Measurements from ENCODE around the gene KIF11.

GRCh38 chr10:92655426-92655825 is 62.5 kb downstream of the KIF11 start:
- TF ChIP-seq, protein P1, sequence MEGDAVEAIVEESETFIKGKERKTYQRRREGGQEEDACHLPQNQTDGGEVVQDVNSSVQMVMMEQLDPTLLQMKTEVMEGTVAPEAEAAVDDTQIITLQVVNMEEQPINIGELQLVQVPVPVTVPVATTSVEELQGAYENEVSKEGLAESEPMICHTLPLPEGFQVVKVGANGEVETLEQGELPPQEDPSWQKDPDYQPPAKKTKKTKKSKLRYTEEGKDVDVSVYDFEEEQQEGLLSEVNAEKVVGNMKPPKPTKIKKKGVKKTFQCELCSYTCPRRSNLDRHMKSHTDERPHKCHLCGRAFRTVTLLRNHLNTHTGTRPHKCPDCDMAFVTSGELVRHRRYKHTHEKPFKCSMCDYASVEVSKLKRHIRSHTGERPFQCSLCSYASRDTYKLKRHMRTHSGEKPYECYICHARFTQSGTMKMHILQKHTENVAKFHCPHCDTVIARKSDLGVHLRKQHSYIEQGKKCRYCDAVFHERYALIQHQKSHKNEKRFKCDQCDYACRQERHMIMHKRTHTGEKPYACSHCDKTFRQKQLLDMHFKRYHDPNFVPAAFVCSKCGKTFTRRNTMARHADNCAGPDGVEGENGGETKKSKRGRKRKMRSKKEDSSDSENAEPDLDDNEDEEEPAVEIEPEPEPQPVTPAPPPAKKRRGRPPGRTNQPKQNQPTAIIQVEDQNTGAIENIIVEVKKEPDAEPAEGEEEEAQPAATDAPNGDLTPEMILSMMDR (IDR thresholded peaks at IDR 0.05) = no peak
- TF ChIP-seq POLR2A (IDR thresholded peaks at IDR 0.05) (no peak), POLR2AphosphoS5 (IDR thresholded peaks at IDR 0.05) (no peak), EP300 (IDR thresholded peaks at IDR 0.05; ENCODE audit: low read depth) (no peak)

All from transverse colon (tissue), 4 donors.